ENCODE results near the gene PSMD2.

- TF ChIP-seq CTCF (IDR thresholded peaks at IDR 0.05; ENCODE audit: insufficient read depth, low read length, poor library complexity, severe bottlenecking) (no peak), EZH2phosphoT487 (conservative IDR thresholded peaks at IDR 0.05; ENCODE audit: low read length) (no peak)
Measured at GRCh38 chr3:184339001-184339400, 40.0 kb downstream of the PSMD2 start.
